HL-60/S4 (cell line): Measurements from ENCODE around the gene ERGIC3.
"Not testable (repeated sequence)": the region's sequence is repeated elsewhere in the genome, so short reads cannot be mapped to it uniquely, and the experiment has no call there.

Experiments used
- in situ Hi-C: fragments of 300-500 bp; cut with MboI; formaldehyde crosslinking; loops from 2 replicates; pipeline ENCODE4 v1.14.3; 2022; ENCODE audit warnings: low sequenced_read_pairs

ERGIC3 gene

DNA sequence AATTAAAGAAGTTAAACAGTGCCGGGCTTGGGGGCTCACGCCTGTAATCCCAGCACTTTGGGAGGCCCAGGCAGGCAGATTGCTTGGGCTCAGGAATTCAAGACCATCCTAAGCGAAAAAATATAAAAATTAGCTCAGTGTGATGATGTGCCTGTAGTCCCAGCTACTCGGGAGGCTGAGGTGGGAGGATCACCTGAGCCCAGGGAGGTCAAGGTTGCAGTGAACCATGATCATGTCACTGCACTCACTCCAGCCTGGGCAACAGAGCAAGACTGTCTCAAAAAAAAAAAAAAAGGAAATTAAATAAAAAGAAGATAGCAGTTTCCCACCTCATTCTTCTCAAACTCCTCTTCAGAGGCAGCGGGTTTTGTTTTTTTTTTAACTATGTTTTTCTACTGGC lies 24.1 kb upstream of the ERGIC3 start:
- in situ Hi-C loops = not testable (repeated sequence)

DNA sequence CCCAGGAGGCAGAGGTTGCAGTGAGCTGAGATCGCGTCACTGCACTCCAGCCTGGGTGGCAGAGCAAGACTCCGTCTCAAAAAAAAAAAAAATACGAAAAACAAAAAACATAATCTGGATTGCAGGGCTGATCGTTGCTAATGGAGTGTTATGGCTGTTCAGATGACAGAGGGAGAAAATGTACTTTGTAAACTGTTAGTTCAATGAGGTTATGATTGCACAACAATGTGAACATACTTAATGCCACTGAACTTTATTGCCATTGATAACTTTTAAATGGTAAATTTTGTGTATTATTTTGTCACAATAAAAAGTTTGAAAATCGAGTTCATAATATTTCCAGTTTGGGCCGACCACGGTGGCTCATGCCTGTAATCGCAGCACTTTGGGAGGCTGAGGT lies 22.9 kb upstream of the ERGIC3 start:
- in situ Hi-C loops = no loop called here

DNA sequence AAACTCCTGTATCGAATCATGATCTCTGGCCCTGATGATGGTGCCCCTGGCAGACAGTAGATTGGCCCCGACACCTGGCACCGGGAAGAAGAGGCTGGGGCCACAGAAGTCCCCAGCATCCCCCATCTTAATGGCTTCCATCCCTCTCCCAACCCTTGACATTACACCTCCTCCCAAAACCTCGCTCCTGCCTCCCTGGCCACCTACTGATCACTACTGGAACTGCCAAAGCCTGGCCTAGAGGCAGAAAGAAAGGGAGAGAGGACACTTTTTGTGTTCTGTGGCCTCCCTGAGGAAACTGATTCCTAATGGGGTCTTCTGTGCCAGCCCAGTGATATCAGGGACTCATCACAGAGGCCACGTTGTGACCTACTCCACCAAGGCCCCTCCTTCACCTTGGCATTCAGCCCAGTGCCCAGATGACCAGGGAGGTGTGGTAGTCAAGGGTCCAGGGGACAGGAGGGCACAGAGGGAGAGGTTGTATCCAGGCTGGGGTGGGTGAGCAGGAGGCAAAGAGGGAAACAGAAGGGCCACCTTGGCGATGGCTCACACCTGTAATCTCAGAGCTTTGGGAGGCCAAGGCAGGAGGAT lies 18.5 kb upstream of the ERGIC3 start:
- in situ Hi-C loops = no loop called here

DNA sequence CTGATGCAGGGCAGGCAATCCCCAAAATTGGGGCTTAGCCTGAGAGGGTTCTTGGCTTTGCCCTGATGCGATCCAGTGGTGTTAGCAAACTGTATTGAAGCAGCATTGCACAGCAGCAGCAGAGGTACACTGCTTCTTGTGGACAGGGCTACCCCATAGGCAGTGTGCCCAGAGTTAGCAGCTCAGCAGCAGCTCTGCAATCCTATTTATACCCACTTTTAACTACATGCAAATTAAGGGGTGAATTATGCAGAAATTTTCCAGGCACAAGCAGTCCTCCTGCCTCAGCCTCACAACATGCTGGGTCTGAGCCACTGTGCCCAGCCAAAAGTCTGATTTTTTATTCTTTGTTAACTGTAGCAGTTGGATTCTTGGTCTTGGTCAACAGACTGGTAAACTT lies 16.2 kb upstream of the ERGIC3 start:
- in situ Hi-C loops = no loop called here

DNA sequence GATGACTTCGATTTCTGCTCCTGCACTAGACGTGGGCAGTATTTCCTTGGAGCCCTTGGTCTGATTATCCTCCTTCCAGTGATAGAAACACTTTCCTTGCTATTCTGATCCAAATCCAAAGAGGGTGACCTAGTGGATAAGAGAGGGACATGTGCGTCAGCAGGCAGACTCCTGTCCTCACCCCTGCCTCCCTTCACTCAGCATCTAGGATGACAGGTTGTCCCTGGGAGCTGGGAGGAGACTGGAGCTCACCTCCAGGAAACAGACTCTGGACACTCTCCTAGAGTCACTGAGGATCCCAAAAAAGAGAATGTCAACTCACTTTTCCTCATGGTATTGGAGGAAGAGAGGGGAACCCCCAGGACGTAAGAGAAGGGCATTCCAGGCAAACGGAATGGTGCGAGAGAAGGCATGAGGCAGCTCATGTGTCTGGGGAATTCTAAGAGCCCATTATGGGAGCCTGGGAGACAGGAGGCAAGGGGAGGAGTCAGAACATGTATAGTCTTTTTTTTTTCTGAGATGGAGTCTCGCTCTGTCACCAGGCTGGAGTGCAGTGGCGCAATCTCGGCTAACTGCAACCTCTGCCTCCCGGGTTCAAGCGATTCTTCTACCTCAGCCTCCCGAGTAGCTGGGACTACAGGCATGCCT lies 14.6 kb upstream of the ERGIC3 start:
- in situ Hi-C loops = no loop called here

DNA sequence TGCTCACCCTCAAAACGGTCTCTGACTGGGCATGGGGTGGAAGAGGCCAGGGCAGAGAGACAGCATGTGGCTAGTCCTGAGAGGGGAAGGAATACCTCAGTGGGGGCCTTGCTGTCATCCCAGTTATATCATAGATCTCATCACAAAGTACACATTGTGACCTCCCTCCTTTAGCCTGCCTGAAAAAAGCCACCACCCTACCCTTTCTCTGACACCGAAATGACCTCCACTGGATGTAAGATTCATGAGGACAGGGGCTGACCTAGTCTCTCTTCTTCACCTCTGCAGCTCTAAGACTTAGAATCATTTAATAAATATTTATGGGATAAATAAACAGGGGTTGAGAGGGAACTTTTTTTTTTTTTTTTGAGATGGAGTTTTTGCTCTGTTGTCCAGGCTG lies 12.3 kb upstream of the ERGIC3 start, which contains the start of gene C20orf173:
TSS of gene C20orf173 (minus strand) at position 101 of the 400 bp plus-strand sequence. CDS start 279 bp downstream, outside the sequence.
- in situ Hi-C loops = no loop called here

DNA sequence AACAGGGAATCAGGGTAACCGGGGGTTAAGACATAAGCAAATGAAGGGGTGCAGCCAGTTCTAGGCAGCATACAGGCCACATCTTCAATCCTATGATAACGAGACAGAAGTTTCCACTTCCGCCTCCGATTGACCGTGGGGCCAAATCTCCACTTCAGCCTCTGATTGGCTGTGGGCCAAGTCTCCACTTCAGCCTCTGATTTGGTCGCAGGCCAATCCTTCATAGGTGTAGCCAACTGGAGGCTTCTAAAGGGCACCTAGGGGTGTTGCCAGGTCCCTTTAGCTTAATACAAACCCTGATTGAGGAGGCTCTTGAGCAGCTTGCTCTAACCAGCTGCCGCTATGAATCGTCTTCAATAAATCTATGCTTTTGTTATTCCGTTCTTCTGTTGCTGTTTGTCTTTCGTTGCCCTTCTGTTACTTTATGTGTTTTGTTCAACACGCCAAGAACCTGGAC lies 2.1 kb upstream of the ERGIC3 start:
- in situ Hi-C loops = no loop called here

DNA sequence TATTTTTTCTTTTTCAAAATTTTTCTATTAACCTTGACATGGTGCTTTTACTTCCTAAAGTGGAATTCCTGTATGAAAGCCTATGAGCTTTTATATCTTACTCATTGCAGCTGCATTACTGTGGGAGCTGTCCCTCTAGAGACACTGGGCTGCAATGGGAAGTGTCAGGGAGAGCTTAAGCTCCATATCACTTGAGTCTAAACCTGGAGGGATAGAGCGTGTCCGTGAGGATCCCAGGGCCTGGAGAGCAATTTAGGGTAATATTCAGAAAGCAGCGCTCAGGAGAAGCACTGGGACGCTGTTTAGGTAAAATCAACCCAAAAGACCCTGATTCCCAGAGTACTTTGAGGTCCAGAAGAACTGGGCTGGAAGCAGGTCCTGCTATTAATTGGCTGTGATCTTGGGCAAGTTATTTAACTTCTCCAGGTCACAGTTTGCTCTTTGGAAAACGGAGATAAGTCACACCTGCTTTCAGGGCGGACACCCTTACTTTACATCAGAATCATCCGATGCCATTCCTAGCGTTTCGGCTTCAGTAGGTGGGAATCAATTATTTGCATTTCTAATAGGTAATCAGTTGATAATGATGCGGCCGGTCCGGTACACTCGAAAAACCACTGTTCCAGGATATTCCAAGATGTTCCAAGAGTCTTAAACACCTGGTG lies 628 bp upstream of the ERGIC3 start:
- in situ Hi-C loops = no loop called here

DNA sequence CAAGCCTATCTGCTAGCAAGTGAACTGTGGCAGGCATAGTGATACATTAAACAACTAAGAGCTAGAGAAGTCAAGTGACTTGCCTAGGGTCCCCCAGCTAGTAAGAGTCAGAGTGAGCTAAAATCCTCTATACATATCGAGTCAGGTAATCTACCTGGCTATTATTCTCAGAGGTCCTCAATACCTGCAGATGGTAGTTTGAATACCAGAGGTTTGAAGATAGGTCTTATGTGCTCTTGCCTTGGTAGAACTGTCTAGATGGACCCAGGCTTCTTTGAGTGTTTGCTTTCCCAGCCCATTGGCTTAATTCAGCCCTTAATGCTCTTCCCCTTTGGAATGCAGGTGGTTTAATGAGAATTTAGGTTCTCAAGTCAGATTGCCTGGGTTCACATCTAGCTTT lies 1.1 kb downstream of the ERGIC3 start:
- in situ Hi-C loops = no loop called here

DNA sequence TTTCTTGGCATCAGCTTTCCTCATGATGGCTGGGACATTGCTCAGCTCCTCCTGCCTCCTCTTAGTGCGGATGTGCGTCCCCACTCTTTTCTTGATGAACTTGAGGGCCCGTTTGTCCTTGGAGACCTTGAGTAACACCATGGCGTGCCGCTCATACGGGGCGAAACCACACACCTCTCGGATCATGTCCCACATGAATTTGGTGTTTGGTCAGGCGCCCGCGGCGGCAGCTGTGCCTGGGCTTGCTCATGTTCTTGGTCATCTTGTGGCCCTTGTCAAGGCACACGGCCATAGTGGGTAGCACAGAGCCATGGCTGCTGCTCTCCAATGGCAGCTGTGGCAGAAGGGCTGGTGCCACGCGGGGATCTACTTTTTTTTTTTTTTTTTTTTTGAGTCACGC lies 2.6 kb downstream of the ERGIC3 start:
- in situ Hi-C loops = no loop called here

DNA sequence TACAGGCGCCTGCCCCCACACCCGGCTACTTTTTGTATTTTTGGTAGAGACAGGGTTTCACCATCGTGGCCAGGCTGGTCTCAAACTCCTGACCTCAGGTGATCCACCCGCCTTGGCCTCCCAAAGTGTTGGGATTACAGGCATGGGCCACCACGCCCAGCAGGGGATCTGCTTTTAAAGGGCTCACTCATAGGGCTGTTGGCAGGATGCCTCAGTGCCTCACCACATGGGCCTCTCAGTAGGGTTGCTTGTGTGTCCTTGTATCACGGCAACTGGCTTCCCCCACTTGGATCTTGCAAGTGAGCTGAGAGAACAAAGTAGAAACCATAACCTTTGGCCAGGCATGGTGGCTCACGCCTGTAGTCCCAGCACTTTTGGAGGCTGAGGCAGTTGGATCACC lies 3.1 kb downstream of the ERGIC3 start:
- in situ Hi-C loops = not testable (repeated sequence)

DNA sequence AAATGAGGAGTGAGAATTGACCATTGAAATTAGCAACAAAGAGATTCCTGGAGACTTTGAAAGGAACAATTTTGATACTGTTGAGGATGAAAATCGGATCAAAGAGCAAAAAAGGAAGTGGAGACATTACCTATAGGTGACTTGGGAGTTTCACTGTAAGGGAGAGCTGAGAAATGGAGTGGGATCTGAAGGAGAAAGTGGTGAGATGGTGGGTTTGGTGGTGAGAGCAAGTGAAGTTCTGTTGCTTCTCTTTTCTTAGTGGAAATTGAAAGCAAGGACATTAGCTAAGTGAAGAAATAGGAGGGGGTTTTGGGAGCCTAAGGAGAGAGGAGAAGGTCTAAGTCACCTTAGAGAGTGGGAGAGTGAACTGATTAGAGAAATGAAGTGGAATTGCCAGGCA lies 4.2 kb downstream of the ERGIC3 start:
- in situ Hi-C loops = no loop called here

DNA sequence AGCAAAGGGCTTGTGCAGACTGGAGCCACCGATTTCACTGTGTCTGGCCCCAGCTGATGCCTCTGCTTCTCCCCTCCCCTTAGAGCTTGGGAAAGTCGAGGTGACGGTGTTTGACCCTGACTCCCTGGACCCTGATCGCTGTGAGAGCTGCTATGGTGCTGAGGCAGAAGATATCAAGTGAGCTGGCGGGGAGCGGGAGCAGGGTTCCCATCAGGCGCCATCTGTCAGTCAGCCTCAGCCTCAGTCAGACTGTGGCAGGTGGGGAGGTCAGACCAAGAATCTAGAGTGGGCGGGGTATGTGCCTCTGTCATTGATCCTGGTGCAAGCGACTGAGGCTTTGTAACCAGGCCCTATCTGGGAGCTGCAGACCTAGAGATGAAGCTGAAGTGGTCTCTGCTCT lies 5.5 kb downstream of the ERGIC3 start:
- in situ Hi-C loops = no loop called here

DNA sequence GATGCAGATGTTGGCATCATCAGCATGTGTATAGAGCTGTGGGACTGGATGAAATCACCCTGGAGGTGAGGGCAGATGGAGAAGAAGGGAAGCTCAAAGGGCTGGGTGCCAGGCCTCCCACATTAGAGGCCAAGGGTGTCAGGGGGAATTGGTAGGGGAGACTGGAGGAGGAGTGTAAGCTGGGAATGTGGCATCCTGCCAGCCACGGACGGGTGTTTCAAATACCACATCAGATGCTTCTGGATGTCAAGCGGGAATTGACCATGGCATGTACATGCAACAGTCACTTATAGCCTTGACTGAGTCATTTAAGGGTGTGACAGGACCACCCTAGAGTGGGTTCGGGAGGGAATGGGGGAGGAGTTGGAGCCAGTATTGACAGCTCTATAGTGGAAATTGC lies 9.6 kb downstream of the ERGIC3 start:
- in situ Hi-C loops = no loop called here

DNA sequence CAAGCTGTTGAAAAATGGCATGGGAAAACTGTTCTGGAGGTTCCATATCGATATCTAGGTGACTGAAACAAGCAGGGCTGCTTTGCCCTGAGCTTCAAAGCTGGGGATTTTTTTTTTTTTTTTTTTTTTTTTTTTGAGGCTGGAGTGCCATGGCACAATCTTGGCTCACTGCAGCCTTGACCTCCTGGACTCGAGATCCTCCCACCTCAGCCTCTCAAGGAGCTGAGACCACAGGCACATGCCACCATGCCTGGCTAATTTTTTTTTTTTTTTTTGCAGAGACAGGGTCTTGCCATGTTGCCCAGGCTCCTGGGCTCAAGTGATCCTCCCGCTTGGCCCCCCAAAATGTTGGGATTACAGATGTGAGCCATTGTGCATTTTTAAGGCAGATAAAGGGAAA lies 11.0 kb downstream of the ERGIC3 start:
- in situ Hi-C loops = no loop called here

DNA sequence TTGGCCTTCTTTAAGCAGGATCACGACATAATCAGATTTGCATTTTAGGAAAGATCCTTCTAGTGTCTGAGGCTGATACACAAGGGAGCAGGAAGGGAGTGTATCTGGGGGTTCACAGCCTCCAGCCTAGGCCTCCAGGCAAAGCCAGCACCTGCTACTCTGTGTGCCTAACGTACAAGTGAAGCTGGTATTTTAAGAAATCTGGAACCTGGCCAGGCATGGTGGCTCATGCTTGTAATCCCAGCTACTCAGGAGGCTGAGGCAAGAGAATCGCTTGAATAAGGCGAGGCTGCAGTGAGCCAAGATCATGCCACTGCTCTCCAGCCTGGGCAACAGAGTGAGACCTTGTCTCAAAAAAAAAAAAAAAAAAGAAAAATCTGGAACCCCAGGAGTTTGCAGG lies 13.6 kb downstream of the ERGIC3 start:
- in situ Hi-C loops = not testable (repeated sequence)

DNA sequence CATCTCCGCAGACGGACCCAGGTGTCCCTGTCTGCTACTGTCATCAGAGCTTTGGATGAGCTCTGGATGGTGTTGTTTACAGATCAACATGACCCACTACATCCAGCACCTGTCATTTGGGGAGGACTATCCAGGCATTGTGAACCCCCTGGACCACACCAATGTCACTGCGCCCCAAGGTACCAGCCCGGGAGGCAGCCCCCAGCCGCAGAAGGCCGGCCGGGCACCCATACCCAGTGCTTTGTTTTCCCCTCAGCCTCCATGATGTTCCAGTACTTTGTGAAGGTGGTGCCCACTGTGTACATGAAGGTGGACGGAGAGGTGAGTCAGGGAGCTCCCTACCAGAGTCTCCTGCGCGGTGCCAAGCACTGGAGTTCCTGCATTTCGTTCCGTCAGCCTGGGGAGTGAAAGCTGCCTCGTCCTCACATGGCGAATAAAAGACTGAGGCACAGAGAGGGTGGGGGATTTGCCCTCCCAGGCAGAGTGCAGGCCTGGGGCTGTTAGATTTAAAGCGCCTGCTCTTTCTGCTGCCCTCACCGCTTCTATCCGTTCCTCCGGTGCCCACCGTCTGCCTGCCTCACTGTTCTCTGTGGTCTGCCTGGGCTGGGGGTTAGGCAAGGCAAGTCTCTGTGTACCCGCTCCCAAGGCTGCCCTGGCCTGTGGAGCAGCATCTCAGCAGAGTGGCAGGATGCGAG lies 14.2 kb downstream of the ERGIC3 start:
- in situ Hi-C loops = no loop called here

DNA sequence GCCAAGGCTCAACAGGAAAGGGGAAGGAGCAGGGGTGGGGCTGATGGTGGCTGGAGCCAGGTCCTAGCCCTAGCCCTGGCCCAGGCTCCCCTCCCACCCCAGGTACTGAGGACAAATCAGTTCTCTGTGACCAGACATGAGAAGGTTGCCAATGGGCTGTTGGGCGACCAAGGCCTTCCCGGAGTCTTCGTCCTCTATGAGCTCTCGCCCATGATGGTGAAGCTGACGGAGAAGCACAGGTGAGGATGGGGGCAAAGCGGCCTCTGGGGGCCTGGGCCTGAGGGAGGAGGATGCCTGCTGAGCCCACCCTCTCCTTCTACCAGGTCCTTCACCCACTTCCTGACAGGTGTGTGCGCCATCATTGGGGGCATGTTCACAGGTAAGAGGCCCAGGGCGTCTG lies 15.0 kb downstream of the ERGIC3 start:
- in situ Hi-C loops = no loop called here

DNA sequence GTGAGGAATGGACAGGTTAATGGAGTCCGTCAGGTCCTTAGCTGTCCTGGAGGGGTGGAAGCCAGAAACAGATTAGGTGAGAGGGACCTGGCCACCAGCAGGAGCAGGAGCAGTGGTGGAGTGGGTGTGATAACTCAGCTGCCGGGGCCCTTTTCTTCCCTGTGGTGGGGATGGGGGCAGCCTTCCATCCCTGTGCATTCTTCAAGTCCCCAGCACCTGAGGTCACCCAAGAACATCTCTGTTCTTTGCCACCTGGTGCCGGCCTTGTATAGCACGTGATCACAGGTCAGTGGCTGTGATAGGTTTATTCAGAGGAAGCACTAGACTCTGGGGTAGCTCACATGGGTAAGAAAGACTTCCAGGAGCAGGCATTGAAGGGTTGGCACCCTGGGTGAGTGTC lies 16.6 kb downstream of the ERGIC3 start:
- in situ Hi-C loops = no loop called here

DNA sequence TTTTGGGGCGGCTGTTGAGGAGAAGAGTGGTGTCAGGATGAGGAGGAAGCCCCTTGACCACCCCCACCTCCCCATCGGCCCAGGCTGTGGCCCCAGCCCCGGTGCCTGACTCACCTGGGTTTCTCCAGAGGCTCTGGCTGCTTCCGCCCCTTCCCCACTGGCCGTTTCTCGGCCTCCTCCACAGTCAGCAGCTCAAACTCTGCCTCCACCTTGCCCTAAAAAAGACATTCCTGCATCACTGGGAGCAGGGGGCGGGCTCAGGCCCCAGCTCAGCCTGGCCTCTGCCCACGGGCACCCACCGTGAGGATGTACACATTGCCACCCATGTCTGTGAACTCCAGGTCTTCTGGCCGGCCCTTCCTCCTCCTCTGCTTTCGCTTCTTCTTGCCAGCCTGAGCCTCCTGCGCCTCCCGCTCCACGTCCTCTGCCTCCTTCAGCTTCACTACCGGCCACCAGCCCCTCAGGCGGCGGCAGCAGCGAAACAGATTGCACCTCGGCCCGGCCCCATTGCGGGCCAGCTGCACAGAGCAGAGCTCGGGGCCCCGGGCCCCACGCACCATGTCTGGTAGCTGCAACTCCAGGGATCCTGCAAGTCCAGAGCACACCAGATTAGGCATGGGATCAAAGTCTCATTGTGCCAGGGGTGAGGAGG lies 17.3 kb downstream of the ERGIC3 start:
- in situ Hi-C loops = no loop called here

DNA sequence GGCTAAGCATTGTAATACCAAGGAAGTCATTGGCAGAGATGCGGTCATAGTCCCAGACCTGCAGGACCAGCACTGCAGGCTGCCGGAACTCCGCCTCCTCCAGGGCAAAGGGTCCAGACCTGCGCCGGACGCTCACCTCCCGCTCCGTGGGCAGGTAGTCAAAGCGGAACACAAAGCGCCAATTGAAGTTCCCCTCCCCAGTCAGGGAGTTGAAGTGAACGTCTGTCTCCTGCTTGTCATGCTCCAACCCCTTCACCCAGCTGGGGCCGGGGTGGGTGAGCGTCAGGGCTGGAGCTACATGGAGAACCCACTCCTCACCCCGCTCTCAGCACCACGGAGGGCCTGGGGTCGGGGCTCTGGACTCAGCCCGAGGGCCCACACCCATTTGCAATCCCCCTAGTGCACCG lies 18.2 kb downstream of the ERGIC3 start:
- in situ Hi-C loops = no loop called here
